Stimulated activated naive CD4-positive, alpha-beta T cell (primary cell): ENCODE results near the gene APOE.
"Not testable (repeated sequence)": the region's sequence is repeated elsewhere in the genome, so short reads cannot be mapped to it uniquely, and the experiment has no call there.

Source experiments
- DNase-seq, 6 experiments: peaks; one replicate each; lab custom pipeline; 2025; lab: John Stamatoyannopoulos, UW

Gene APOE

GRCh38 chr19:44909775-44910174 is 4.2 kb downstream of the APOE start:
- no peak for DNase-seq

- DNase-seq: not testable (repeated sequence)
These were observed 6.3 kb downstream of the APOE start for GRCh38 chr19:44911896-44912295.

- no peak for DNase-seq
These were observed 7.3 kb downstream of the APOE start for GRCh38 chr19:44912854-44913253.

GRCh38 chr19:44913512-44914432 is 8.2 kb downstream of the APOE start:
- DNase-seq: not testable (repeated sequence)

- DNase-seq: peak; percentile 37 to 78 (median 64)
These were observed 9.0 kb downstream of the APOE start, which contains the start of gene APOC1 for GRCh38 chr19:44914433-44915206. Gene APOC1, plus strand, starts transcription at chr19:44914608. Its CDS starts 284 bp downstream, at chr19:44914892.

GRCh38 chr19:44924243-44924725 is 18.7 kb downstream of the APOE start:
- DNase-seq: no peak

- no peak for DNase-seq
These were observed 19.7 kb downstream of the APOE start for GRCh38 chr19:44925114-44925891.

- not testable (repeated sequence) for DNase-seq
These were observed 20.9 kb downstream of the APOE start for GRCh38 chr19:44926245-44927077.

- DNase-seq: no peak
These were observed 22.1 kb downstream of the APOE start for GRCh38 chr19:44927746-44928145.

GRCh38 chr19:44930088-44930487 is 24.5 kb downstream of the APOE start:
- DNase-seq: no peak

GRCh38 chr19:44931541-44931940 is 25.9 kb downstream of the APOE start:
- no peak for DNase-seq

- no peak for DNase-seq
These were observed 34.1 kb downstream of the APOE start for GRCh38 chr19:44939668-44940067.

- no peak for DNase-seq
These were observed 36.5 kb downstream of the APOE start, which contains the start of gene APOC4 for GRCh38 chr19:44942067-44942571. Gene APOC4, plus strand, starts transcription at chr19:44942237. Its CDS starts 41 bp downstream, at chr19:44942278.

GRCh38 chr19:44943801-44944249 is 38.2 kb downstream of the APOE start:
- no peak for DNase-seq

GRCh38 chr19:44947041-44947581 is 41.5 kb downstream of the APOE start:
- no peak for DNase-seq

- DNase-seq: no peak
These were observed 42.6 kb downstream of the APOE start for GRCh38 chr19:44948237-44948636.

GRCh38 chr19:44948763-44949374 is 43.3 kb downstream of the APOE start:
- no peak for DNase-seq

GRCh38 chr19:44949550-44949949 is 44.0 kb downstream of the APOE start:
- DNase-seq: no peak
